Stimulated activated CD8-positive, alpha-beta memory T cell treated with anti-CD3 and anti-CD28 coated beads, Interleukin-2, amount 100 ng/mL, for 1 hour (primary cell): ENCODE data around the gene NPR2.
A peak's percentile ranks its signal among the peaks of the same experiment; 100 is the strongest.

Experiments used
- DNase-seq, 2 donors: peaks; one replicate each; pipeline ENCODE4 v3.0.0-alpha.2; 2020; ENCODE audit warnings: low read depth in 2 of 2

The NPR2 gene

GRCh38 chr9:35800530-35800929 is 9.1 kb downstream of the NPR2 start:
- DNase-seq = no peak

- no peak for DNase-seq
Observed at GRCh38 chr9:35801328-35802128, 10.1 kb downstream of the NPR2 start.

DNA sequence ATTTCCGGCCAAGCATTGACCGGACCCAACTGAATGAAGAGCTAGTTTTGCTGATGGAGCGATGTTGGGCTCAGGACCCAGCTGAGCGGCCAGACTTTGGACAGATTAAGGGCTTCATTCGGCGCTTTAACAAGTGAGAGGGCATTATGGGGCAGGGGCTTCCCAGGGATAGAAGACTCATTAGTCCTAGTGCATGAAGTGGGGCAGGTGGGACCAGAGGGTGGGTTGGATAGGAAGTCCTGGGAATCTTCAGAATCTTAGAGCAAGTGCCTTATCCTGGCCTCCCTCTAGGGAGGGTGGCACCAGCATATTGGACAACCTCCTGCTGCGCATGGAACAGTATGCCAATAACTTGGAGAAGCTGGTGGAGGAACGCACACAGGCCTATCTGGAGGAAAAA is 14.7 kb downstream of the NPR2 start:
- DNase-seq = no peak

DNA sequence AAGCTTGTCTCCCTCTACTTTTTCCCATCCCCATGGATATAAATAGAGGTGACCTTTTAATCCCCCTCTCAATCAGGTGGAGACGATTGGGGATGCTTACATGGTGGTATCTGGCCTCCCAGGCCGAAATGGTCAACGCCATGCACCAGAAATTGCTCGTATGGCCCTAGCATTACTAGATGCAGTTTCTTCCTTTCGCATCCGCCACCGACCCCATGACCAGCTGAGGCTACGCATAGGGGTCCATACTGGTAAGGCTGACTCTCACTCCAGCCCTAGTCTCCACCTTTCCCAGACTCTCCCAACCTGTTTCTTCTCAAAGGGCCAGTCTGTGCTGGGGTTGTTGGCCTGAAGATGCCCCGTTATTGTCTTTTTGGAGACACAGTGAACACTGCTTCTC is 17.0 kb downstream of the NPR2 start:
- DNase-seq = no peak

DNA sequence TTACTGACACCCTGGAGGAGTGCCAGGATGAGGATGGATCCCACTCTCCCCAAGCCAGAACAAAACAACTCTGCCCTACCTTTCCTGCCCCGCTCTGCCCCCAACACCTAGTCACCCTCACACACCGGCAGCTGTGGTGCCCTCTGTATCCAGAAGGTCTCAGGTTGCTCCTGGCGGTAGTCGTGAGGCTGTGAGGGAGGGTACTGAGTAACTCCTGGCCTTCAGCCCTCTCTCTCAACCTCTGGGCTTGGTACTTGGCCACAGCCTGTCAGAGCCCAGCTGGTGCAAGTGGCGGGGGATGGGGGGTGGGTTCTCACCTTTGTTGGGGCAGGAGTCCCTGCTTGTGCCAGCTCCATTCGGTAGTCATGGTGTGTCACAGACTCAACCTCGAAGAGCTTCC is 18.7 kb downstream of the NPR2 start:
- DNase-seq = no peak

DNA sequence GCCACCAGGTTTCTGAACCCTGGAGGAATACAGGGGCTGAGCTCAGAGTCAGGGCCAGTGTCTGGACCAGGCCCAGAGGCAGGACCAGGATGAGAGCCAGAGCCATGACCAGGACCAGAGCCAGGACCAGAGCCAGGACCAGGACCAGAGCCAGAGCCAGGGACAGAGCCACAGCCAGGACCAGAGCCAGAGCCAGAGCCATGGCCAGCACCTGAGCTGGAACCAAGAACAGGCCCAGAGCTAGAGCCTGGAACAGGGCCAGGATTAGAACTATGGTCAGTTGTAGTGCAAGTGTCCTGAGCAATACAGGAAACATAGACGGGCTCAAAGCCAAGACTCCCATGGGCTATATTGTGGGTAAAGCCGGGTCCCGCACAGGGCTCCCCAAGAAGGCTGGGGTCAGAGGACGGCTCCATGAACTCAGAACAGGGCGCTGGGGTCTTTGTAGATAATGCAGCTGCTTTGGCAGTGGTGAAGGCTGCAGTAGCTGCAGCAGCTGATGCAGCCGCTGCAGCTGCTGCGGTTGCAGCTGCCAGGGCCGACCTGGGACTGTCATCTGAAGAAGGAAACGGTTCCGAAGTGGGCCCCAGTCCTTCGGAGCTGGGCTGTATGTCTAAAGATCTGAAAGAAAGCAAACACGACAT is 20.1 kb downstream of the NPR2 start:
- no peak for DNase-seq

GRCh38 chr9:35812025-35812602 is 20.7 kb downstream of the NPR2 start, which contains the start of gene SPAG8:
Gene SPAG8, minus strand, starts transcription at chr9:35812262. Its CDS starts 115 bp downstream, at chr9:35812147.
- DNase-seq = peak; percentile 90

GRCh38 chr9:35813434-35814105 is 22.2 kb downstream of the NPR2 start:
- no peak for DNase-seq

DNA sequence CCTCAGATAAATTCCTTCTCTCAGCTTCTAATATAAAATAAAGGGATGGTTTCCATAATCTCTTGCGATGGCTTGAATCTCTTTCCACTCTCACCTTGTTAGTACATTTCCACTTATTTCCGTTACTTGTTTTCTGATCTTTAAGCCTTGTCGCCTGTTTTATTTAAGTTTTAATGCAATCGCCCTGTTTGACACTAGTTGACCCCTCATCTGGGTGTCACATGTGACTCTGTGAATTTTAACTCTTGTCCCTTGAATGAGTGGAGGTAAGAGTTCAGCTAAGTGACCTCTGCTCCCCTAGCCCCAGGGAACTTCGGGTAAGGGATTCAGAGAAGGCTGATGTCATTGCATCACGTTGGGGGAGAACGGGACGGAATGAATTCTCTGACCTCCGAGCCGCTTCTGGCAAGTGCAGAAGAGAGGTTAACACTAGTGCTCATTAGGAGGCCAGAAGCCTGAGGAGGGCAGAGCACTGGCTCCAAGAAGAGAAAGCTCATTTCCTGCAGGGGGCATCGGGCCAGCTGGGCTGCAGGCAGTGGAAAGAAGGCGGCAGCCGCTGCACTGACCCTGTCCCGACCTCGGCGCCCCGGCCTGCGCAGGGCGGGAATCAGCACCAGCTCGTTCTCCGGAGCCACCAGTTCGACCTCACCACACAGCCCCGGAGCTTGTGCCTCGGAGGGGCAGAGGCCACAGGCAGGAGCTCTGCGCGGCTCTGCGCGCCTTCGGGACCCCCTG is 22.9 kb downstream of the NPR2 start:
- no peak for DNase-seq

- peak; percentile 91 to 95 for DNase-seq
Observed at GRCh38 chr9:35814841-35815543, 23.6 kb downstream of the NPR2 start, which contains the start of gene HINT2. Gene HINT2, minus strand, starts transcription at chr9:35815042. Its CDS starts 63 bp downstream, at chr9:35814979.

GRCh38 chr9:35816708-35817107 is 25.3 kb downstream of the NPR2 start:
- no peak for DNase-seq

GRCh38 chr9:35818341-35818740 is 26.9 kb downstream of the NPR2 start:
- DNase-seq = no peak

- DNase-seq = no peak
Observed at GRCh38 chr9:35820076-35820475, 28.7 kb downstream of the NPR2 start.

DNA sequence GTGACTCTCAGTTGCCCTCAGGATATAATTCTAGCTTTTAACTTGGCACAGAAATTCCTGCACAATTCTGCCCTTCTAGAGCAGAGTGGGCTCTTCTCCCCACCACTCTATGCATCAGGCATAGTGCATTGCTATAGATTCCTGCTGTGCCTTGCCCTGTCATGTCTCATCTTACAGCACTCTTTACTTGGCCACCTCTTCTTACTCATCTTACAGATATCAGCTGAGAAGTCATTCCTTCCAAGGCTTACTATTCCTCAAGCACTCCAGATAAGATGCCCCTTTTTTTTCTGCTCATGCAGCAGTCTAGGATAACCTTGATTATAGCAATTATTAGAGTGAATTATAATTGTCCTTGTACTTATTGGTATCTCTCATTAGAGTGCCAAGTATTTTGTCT is 31.5 kb downstream of the NPR2 start:
- no peak for DNase-seq

DNA sequence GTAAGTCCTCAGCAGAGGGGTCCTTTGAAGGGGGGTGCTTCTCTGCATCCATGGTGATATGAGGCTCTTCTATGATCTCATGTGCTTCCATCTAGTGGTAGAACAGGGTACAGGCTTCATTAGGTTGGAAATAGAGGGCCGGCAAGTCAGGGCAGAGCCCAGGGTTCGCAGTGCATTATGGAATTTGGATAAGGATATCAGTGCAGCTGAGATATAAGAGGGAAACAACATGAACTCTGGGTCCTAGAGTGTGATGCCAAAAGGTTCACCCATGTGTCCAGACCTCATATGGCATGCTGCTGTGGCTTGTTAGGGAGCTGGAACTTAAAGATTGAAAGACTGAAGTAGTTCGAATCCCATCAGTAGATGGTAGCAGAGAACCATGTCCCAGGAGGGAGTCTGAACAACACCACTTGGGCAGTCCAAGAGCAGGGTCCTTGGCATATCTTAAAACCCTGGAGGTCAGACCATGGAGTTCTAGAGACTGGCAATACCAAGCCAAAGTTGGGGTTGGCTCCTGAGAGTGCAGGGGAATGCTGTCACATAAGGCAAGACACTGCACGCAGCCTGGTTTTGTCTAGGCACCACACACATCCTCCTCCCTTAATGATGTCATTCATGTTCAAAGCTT is 34.8 kb downstream of the NPR2 start:
- no peak for DNase-seq

GRCh38 chr9:35827486-35827885 is 36.1 kb downstream of the NPR2 start:
- no peak for DNase-seq

DNA sequence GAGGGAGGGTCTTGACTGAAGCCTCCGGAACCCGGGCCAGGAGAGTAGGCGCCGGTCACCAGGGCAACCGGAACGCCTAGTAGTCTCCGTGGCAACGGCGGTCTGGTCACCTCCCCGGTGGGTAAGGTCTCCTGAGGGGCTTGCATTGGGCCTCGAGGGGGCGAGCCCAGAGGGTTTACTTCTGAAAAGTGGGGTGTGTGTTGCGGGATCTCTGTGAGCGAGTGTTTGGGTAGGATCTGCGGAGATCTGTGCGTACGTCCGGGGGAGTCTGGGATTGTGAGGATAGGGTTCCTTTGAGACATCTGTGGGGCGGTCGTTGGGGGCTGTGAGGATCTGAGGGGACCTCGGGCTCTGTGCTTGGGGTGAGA is 37.3 kb downstream of the NPR2 start, which contains the start of gene FAM221B:
FAM221B (minus strand) TSS at position 17 of the 368 bp plus-strand sequence. CDS start 2,571 bp downstream, outside the sequence.
- no peak for DNase-seq

GRCh38 chr9:35829084-35829763 is 37.8 kb downstream of the NPR2 start, which contains the start of gene TMEM8B:
Gene TMEM8B, plus strand, starts transcription at chr9:35829228. Its CDS starts 220 bp downstream, at chr9:35829448.
- peak; percentile 82 to 93 for DNase-seq

DNA sequence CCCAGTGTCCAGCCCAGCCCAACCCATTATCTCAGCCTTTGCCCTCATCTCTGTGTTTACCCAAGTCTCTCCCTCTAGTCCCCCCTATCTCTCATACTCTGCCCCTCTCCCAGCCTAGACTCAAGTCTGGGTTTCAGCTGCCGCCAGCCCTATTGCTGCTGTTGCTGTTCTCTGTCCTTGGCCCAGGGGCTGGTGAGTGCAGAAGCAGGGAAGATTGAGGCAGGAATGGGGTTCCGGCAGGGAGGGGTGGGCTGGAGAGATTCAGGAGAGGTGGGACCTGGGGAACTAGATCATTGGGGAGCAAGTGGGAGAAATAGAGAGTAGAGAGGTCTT is 38.3 kb downstream of the NPR2 start:
- no peak for DNase-seq

GRCh38 chr9:35831040-35831439 is 39.6 kb downstream of the NPR2 start:
- DNase-seq = no peak
